Measurements from ENCODE around the gene PABPN1. TPM values are rescaled to one million over a fixed set of nuclear protein-coding genes. Genes with fewer than 3 reads are reported as not detected.

PABPN1 gene
- total RNA-seq, 1 experiment from 2014 or later: 184 TPM

DNA sequence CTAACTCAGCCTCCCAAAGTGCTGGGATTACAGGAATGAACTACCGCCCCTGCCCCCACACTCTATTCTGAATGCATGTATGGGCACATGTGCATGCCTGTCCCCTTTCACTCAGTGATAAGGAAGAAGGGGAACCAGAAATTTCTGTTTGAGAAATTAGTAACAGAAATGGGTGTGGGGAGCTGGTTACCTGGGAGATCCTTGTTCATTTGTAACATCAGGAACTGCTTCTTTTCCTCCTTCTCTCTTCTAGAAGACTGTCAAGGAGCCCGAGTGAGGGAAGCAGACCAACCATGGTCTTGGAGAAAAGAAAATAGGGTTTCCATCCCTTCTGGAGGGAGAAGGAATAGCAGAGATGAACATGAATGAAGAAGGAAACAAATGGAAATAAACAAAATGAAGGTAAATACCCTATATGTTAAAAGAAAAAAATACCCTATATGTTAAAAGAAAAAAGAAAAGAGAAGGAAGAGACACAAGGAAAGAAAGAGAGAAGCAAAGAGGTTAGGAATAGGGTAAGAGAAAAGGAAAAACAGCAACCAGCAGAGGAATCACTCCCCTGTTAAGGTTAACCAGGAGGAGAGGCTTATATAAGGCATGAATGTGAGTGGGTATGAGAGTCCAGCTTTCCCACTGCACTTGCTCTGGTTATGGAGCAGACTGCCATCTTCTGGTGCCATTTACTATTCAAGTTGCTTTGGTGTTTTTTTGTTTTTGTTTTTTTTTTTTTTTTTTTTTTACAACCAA, 21.9 kb upstream of the PABPN1 start:
- Histone ChIP-seq H3K27ac (ENCODE audit: low read depth, low read length) (no peak overlapping the region), H3K4me3 (replicated peaks in 1 of 2; ENCODE audit: low read depth in 1 of 2, low read length in 2 of 2) (no peak overlapping the region), H3K4me1 (ENCODE audit: control insufficient read depth in 1 of 2, insufficient read depth in 2 of 2, low read length in 2 of 2) (peaks cover 19 to 43% of the 10 kb centered on the region in 2 experiments), H3K9me2 (ENCODE audit: insufficient read depth) (no peaks in the 10 kb centered on the region), H3K9ac (ENCODE audit: low read length) (no peak overlapping the region), H3K79me2 (ENCODE audit: insufficient read depth, low read length) (no peaks in the 10 kb centered on the region), H3K4me2 (ENCODE audit: low read length) (no peak overlapping the region; the same call in 1 of the 2 replicates), H3K27me3 (ENCODE audit: insufficient read depth, low read length) (no peaks in the 10 kb centered on the region), H4K20me1 (ENCODE audit: insufficient read depth) (no peaks in the 10 kb centered on the region), H3K9me3 (ENCODE audit: control insufficient read depth in 1 of 2, insufficient read depth in 1 of 2, low read depth in 1 of 2, low read length in 2 of 2) (no peaks in the 10 kb centered on the region), H2AFZ (ENCODE audit: low read depth, low read length, poor library complexity, severe bottlenecking) (no peak overlapping the region), H3K36me3 (ENCODE audit: control insufficient read depth in 1 of 2, insufficient read depth in 2 of 2, low read length in 2 of 2) (no peaks in the 10 kb centered on the region)
- no peak for DNase-seq (ENCODE audit: low read depth, low spot score)
- BruUV-seq (replicated peaks): no TSS peak
- ChIA-PET CTCF (interaction anchor here (0.7 to 4.8 kb wide), 7 partner anchors 12 to 293 kb away, joined by 3 to 27 read pairs (median 3); partner anchors contain the start of genes HOMEZ and PABPN1), POLR2A (no interaction called here), RAD21 (ENCODE audit: low non-redundant PET in 1 of 2, low total read pairs in 2 of 2, uncharacterized antibody in 2 of 2, unreplicated experiment in 2 of 2) (interaction anchor here in 1 of 2 experiments (0.7 kb wide), 1 partner anchor 81 kb away, joined by 4 read pairs; no protein-coding TSS in a partner anchor)
- no peak for ATAC-seq
- intact Hi-C loops (cut with micrococcal nuclease): loop anchor here (1.0 to 2.0 kb wide), 2 partner anchors 34 to 179 kb away; no protein-coding TSS in a partner anchor
- no peak for TF ChIP-seq ZNF274 (IDR thresholded peaks at IDR 0.05; ENCODE audit: low read depth, low read length)
- TF ChIP-seq, protein P1, sequence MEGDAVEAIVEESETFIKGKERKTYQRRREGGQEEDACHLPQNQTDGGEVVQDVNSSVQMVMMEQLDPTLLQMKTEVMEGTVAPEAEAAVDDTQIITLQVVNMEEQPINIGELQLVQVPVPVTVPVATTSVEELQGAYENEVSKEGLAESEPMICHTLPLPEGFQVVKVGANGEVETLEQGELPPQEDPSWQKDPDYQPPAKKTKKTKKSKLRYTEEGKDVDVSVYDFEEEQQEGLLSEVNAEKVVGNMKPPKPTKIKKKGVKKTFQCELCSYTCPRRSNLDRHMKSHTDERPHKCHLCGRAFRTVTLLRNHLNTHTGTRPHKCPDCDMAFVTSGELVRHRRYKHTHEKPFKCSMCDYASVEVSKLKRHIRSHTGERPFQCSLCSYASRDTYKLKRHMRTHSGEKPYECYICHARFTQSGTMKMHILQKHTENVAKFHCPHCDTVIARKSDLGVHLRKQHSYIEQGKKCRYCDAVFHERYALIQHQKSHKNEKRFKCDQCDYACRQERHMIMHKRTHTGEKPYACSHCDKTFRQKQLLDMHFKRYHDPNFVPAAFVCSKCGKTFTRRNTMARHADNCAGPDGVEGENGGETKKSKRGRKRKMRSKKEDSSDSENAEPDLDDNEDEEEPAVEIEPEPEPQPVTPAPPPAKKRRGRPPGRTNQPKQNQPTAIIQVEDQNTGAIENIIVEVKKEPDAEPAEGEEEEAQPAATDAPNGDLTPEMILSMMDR (IDR thresholded peaks at IDR 0.05 in 2 of 3, conservative IDR thresholded peaks at IDR 0.05 in 1 of 3; ENCODE audit: borderline replicate concordance in 1 of 3, insufficient read depth in 1 of 3, low read depth in 2 of 3, low read length in 2 of 3): peak in 2 of 3 experiments; percentile 16 to 50; a peak in 3 of 6 replicates
